Astrocyte (in vitro differentiated cells and primary cell): ENCODE results near the gene SDSL.

Experiments used
- EZH2 ChIP-seq: IDR thresholded peaks from 2 replicates; pipeline ENCODE4 v1.6.1; 2012; ENCODE audit warnings: mild to moderate bottlenecking, low read length, inconsistent platforms; ENCODE audit not compliant: insufficient read depth
- TF ChIP-seq, protein P1 (sequence below): IDR thresholded peaks from 2 replicates; pipeline ENCODE4 v1.5.1; 2011; ENCODE audit warnings: low read depth, mild to moderate bottlenecking, inconsistent platforms, low read length, moderate library complexity; ENCODE audit not compliant: insufficient read depth

DNA sequence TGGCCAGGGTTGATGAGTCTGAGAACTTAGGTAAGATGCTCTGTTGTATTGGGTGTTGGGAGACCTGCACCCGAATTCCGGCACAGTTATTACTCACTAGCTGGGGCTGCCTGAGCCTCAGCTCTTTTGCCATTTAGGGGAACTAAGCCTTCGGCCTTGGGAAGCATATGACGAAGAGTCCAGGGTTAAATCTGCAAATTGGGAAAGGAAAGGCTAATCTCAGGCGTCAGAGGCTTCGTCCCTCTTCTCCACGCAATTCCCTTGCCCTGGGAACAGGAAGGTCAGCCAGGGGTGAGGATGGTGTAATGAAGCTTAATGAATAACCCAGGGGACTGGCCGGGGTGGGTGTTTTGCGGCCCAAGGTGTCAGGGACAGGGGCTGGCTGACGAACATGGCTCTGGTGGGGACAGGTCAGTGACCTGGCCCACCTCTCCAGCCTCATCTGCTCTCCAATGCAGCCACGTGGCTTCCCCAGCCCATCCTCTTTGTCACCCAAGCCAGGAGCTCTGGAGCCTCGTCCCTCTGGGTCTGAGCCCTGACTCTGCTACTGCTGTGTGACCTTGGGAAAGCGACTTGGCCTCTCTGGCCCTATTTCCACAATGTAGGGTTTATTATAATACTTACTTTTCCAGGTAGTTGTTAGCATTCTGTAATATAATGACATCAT lies 3.8 kb upstream of the SDSL start:
- TF ChIP-seq, protein P1, sequence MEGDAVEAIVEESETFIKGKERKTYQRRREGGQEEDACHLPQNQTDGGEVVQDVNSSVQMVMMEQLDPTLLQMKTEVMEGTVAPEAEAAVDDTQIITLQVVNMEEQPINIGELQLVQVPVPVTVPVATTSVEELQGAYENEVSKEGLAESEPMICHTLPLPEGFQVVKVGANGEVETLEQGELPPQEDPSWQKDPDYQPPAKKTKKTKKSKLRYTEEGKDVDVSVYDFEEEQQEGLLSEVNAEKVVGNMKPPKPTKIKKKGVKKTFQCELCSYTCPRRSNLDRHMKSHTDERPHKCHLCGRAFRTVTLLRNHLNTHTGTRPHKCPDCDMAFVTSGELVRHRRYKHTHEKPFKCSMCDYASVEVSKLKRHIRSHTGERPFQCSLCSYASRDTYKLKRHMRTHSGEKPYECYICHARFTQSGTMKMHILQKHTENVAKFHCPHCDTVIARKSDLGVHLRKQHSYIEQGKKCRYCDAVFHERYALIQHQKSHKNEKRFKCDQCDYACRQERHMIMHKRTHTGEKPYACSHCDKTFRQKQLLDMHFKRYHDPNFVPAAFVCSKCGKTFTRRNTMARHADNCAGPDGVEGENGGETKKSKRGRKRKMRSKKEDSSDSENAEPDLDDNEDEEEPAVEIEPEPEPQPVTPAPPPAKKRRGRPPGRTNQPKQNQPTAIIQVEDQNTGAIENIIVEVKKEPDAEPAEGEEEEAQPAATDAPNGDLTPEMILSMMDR = no peak
- no peak for TF ChIP-seq EZH2
